Astrocyte (in vitro differentiated cells and primary cell): ENCODE measurements around the gene FNDC11.

Source experiments
- CTCF ChIP-seq: IDR thresholded peaks from 2 replicates; pipeline ENCODE4 v1.5.1; 2011; ENCODE audit warnings: low read depth, mild to moderate bottlenecking, inconsistent platforms, low read length, moderate library complexity; ENCODE audit not compliant: insufficient read depth
- EZH2 ChIP-seq: IDR thresholded peaks from 2 replicates; pipeline ENCODE4 v1.6.1; 2012; ENCODE audit warnings: mild to moderate bottlenecking, low read length, inconsistent platforms; ENCODE audit not compliant: insufficient read depth

GRCh38 chr20:63579017-63579694 lies 25.2 kb downstream of the FNDC11 start:
- no peak for TF ChIP-seq CTCF
- TF ChIP-seq EZH2 = no peak
